SKM-1 treated with dmso at 0.1 percent for 144 hours (cell line): ENCODE measurements around the gene PRDM1.

Experiments used
- DNase-seq: peaks from one replicate; lab custom pipeline; 2025; ENCODE audit not compliant: unreplicated experiment; lab: John Stamatoyannopoulos, UW

PRDM1 gene

DNA sequence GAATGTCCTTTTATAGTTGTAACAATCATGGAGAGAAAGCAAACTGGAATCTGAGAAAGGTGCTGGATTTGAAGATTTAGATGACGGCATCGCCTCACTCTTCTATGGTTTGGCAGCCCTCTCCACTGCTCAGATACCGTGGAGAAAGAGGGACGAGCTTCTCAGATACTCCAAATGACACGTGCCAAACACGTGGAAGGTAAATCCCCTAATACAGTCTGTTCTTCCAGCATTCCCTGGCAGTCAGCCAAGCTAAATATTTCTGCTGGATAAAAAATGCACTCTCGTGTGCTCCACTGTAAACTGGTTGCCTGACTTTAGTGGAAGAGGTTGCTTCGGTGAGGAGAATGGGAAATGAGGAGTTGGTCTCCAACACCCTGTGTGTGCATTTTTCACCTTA lies 16.7 kb upstream of the PRDM1 start:
- DNase-seq = no peak

GRCh38 chr6:106070636-106071035 lies 15.5 kb upstream of the PRDM1 start:
- no peak for DNase-seq

- no peak for DNase-seq
Observed at GRCh38 chr6:106072501-106073090, 13.5 kb upstream of the PRDM1 start.

DNA sequence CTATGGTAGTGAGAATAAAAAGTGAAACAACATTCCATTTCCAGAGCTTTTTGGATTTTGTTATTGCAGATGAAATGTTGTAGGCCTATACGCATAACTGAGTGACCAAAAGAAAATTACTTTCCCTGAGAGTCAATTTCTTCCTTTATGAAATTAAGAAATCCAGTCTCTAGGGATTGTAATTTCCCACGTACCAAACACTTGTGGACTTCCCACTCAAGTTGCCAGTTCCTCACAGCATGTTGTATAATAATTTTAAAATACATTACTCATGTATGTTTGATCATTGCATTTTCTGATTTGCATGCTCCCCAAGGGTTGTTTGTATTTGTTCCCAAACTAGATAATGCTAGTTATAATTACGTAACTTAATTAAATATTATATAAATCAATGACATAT lies 12.0 kb upstream of the PRDM1 start:
- DNase-seq = no peak

DNA sequence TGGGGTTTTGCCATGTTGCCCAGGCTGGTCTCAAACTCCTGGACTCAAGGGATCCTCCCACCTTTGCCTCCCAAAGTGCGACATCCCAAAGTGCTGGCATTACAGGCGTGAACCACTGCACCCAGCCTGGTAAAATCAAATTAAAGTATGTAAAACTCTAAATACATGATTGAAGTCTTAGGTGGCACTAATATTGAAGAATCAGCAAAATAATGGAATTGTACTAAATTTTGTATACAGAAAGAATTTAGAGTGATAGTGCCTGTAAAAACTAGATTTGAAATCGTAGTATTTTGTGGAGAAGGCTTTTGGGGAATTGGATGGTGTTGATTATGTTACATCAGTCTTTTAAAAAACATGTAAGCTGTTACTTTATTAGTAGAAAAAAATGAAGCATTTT lies 10.0 kb upstream of the PRDM1 start:
- DNase-seq = no peak

- DNase-seq = no peak
Observed at GRCh38 chr6:106077170-106077569, 9.0 kb upstream of the PRDM1 start.

DNA sequence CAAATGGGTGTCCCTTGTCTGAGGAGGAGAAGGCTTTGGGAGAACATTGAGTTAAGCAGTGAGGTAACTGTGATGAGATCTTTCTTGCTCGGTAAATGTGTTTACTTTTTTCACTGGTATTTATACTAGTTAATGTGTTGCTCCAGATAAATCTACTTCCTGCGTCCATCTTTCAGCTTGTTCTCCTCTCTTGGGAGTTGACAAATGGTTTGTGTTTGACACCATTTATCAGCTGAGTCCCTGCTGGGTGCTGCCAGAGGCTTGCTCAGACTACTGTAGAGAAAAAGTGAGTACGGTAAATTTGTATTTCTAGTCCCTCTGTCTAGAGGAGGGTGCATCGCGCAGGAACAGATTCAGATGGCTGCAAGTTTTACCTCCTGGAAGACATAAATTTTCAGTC lies 8.3 kb upstream of the PRDM1 start:
- DNase-seq = no peak

- no peak for DNase-seq
Observed at GRCh38 chr6:106079961-106080762, 6.0 kb upstream of the PRDM1 start.

DNA sequence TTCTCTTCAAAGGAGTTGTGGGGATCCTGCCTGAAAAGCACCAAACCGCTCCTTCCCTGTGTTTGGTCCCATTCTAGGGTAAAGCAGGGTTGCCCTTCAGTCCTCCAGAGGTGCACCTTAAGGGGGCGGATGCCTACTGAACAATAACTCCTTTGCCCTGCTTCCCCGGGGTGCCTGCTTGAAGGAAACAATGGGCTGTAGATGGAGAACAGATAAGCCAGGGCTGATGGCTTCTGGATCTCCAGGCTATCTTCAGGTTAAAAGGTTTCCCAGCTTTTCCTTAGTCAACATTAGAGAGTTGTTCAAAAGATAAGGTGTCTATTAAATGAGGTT lies 5.4 kb upstream of the PRDM1 start:
- no peak for DNase-seq

GRCh38 chr6:106081715-106082114 lies 4.4 kb upstream of the PRDM1 start:
- no peak for DNase-seq

GRCh38 chr6:106082735-106083398 lies 3.3 kb upstream of the PRDM1 start:
- DNase-seq = no peak

- no peak for DNase-seq
Observed at GRCh38 chr6:106083618-106084017, 2.5 kb upstream of the PRDM1 start.

GRCh38 chr6:106084106-106084988 lies 1.8 kb upstream of the PRDM1 start:
- peak; percentile 89 for DNase-seq

GRCh38 chr6:106084989-106085691 lies 996 bp upstream of the PRDM1 start:
- DNase-seq = no peak

GRCh38 chr6:106085692-106085983 lies 498 bp upstream of the PRDM1 start:
- DNase-seq = no peak

GRCh38 chr6:106086814-106087175 lies 659 bp downstream of the PRDM1 start:
- no peak for DNase-seq

DNA sequence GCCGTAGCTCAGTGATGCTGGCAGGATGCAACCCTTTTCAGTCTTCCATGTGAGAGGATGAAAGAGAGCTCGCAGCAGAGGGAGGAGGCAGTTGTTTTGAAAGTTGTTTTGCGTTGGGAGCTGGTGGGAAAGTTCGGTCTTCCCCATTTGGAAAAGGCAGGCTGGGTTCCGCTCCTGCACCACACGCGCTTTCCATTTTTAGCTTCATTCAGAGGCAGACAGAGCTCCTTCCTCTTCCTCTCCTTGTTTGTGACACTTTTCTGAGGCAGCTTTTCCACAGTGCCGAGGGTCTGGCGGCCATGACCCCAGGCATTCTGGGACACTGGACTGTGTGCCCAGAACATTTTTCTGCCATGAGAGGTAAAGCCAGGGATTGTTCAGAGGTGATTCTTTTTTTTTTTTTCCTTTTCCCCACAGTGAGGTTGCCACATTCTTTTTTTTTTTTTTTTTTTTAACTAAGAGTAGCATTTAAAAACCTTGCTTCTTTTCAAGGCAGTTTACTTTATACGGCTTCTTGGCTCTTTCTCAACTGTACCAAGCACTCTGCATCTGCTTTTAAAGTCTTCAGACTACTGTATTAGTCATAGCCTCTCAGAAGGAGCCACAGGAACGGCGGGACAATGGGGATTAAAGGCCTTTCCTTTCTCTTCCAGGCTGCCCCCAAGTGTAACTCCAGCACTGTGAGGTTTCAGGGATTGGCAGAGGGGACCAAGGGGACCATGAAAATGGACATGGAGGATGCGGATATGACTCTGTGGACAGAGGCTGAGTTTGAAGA lies 1.6 kb downstream of the PRDM1 start:
- peak; percentile 47 for DNase-seq

GRCh38 chr6:106090001-106090400 lies 3.9 kb downstream of the PRDM1 start:
- DNase-seq = no peak

DNA sequence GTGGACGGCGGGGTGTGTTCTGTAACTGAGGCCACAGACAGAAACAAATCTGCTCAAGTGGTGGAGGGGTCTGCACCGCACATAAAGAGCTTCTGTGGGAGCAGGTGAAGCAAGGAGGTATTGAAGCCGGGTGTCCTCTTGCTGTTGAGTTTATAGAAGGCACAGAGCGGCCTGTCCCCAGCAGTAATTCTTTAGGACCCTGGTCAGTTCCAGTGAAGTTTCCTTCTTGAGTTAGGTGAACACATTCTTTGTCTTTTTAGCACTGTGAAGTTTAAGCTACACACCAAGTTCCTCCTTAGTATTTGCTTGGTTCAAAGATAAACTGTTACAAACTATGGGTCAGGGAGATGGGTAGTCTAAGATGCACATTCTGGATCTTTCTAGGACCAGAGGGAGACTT lies 6.1 kb downstream of the PRDM1 start:
- no peak for DNase-seq

DNA sequence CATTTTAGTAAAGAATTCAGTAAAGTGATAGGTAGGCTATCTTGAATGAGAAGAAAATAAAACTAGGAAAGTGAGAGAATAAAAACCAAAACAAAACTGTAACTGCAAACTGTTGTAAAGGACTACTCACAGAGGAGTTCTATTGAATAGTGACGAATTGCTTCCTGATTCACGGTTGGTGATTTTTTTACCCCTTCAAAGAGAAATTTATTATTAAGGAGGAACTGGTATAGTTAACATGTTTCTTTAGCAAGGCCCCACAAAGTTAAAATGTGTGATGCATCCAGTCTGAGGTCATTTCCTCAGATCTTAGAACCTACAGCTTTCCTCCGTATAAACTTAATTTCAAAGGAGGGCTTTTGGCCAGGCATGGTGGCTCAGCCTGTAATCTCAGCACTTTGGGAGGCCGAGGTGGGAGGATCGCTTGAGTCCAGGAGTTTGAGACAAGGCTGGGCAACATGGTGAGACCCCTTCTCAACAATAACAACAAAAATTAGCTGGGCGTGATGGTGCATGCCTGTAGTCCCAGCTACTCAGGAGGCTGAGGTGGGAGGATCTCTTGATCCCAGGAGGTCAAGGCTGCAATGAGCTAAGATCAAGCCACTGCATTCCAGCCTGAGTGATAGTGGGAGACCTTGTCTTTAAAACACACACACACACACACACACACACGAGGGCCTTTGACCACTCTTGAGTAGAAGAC lies 8.3 kb downstream of the PRDM1 start:
- no peak for DNase-seq
